BJ (cell line): ENCODE results near the gene ZAR1. TPM values are rescaled to one million over a fixed set of nuclear protein-coding genes. Genes with fewer than 3 reads are reported as not detected.

Experiments
- CTCF ChIA-PET: fragments of 350-600 bp; formaldehyde crosslinking; extraction: SDS; loops from one replicate; lab custom pipeline; 2021; ENCODE audit warnings: antibody characterized with exemption, inconsistent platforms; lab: Yijun Ruan, JAX
- POLR2A ChIA-PET: fragments of 300-600 bp; sonication (Branson Sonifier 250); formaldehyde crosslinking; extraction: SDS; loops from one replicate; lab custom pipeline; 2021; ENCODE audit warnings: antibody characterized with exemption; lab: Charles Lee
- DNase-seq: peaks from one replicate; pipeline ENCODE4 v3.0.0-alpha.2; 2011; ENCODE audit warnings: low read depth
- H3K27me3 ChIP-seq: 2 replicates; pipeline ENCODE4 v1.6.0; 2011; ENCODE audit warnings: low read length; ENCODE audit not compliant: control insufficient read depth, insufficient read depth
- H3K36me3 ChIP-seq: 2 replicates; pipeline ENCODE4 v1.5.1; 2011; ENCODE audit warnings: low read length; ENCODE audit not compliant: control insufficient read depth, insufficient read depth
- H3K4me3 ChIP-seq: 2 replicates; pipeline ENCODE4 v1.5.1; 2011; ENCODE audit warnings: low read depth, mild to moderate bottlenecking, control low read depth, low read length
- CTCF ChIP-seq: IDR thresholded peaks from 2 replicates; pipeline ENCODE4 v1.5.1; 2011; ENCODE audit warnings: low read depth, mild to moderate bottlenecking, control low read depth, inconsistent platforms, low read length, moderate library complexity; ENCODE audit not compliant: insufficient read depth
- polyA plus RNA-seq: library from polyadenylated mRNA; depleted of rRNA; stranded (reverse); fragments of >200 nt; gene quantifications from 2 replicates; pipeline ENCODE4 v1.2.3, GENCODE V29; 2011

ZAR1 gene
- polyA plus RNA-seq, 1 experiment, result not detected

DNA sequence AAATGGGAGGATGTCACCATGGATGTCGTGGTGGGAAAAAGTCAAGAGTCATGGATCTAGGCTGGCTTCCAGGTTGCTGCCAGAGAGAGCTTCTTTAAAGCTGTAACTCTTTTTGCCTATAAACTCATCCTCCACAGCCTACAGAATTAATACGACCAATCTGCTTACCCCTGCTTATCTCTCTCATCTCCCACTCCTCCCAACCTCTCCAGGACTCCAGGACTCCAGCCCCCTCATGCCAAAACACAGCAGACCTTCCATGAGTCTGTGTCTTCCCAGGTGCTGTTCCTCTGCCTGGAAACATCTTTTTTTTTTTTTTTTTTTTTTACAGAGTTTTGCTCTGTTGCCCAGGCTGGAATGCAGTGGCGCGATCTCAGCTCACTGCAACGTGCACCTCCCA lies 22.2 kb upstream of the ZAR1 start:
- POLR2A ChIA-PET, result no interaction called here
- H3K4me3 ChIP-seq, result no peak overlapping the region
- no peak for DNase-seq
- H3K36me3 ChIP-seq, result no peaks in the 10 kb centered on the region
- TF ChIP-seq CTCF, result no peak
- CTCF ChIA-PET, result interaction anchor here (2.4 kb wide), 1 partner anchor 78 kb away, joined by 10 read pairs; no protein-coding TSS in a partner anchor
- peaks cover 6% of the 10 kb centered on the region; the same call in 1 of the 2 replicates for H3K27me3 ChIP-seq

- CTCF ChIA-PET, result interaction anchor here (0.8 kb wide), 1 partner anchor 12 kb away, joined by 3 read pairs; no protein-coding TSS in a partner anchor
- POLR2A ChIA-PET, result no interaction called here
- no peaks in the 10 kb centered on the region for H3K27me3 ChIP-seq
Measured at GRCh38 chr4:48470137-48470536, 19.9 kb upstream of the ZAR1 start.

GRCh38 chr4:48470570-48470969 lies 19.5 kb upstream of the ZAR1 start:
- CTCF ChIA-PET, result interaction anchor here (0.8 kb wide), 1 partner anchor 13 kb away, joined by 3 read pairs; no protein-coding TSS in a partner anchor

More at GRCh38 chr4:48470137-48470536, 19.9 kb upstream of the ZAR1 start:
- no peak for DNase-seq
- no peaks in the 10 kb centered on the region for H3K36me3 ChIP-seq
- no peak overlapping the region for H3K4me3 ChIP-seq
- TF ChIP-seq CTCF, result no peak

GRCh38 chr4:48472794-48473193 lies 17.3 kb upstream of the ZAR1 start:
- Histone ChIP-seq H3K4me3 (no peak overlapping the region), H3K27me3 (no peaks in the 10 kb centered on the region), H3K36me3 (no peaks in the 10 kb centered on the region)
- POLR2A ChIA-PET, result interaction anchor here (0.6 kb wide), 1 partner anchor 9 kb away, joined by 4 read pairs; no protein-coding TSS in a partner anchor
- TF ChIP-seq CTCF, result no peak
- CTCF ChIA-PET, result interaction anchor here (0.6 kb wide), 1 partner anchor 17 kb away, joined by 3 read pairs; no protein-coding TSS in a partner anchor
- DNase-seq, result no peak

More at GRCh38 chr4:48470570-48470969, 19.5 kb upstream of the ZAR1 start:
- no peak for DNase-seq
- TF ChIP-seq CTCF, result no peak
- Histone ChIP-seq H3K27me3 (no peaks in the 10 kb centered on the region), H3K4me3 (no peak overlapping the region), H3K36me3 (no peaks in the 10 kb centered on the region)
- POLR2A ChIA-PET, result no interaction called here

GRCh38 chr4:48475770-48476169 lies 14.3 kb upstream of the ZAR1 start:
- POLR2A ChIA-PET, result no interaction called here
- H3K36me3 ChIP-seq, result no peaks in the 10 kb centered on the region
- no peak overlapping the region for H3K4me3 ChIP-seq
- DNase-seq, result no peak
- no peak for TF ChIP-seq CTCF
- CTCF ChIA-PET, result interaction anchor here (1.1 to 2.4 kb wide), 3 partner anchors 9 to 29 kb away, joined by 3 to 9 read pairs (median 4); no protein-coding TSS in a partner anchor
- peaks cover 3% of the 10 kb centered on the region; the same call in 1 of the 2 replicates for H3K27me3 ChIP-seq
